Motor neuron (in vitro differentiated cells): ENCODE results near the gene CRYGN. TPM values are rescaled to one million over a fixed set of nuclear protein-coding genes. Genes with fewer than 3 reads are reported as not detected.

Experiments used
- ATAC-seq, 8 experiments: fragments of 200-7000 bp; cut with Tn5 transposase; replicated peaks in 6 of 8; 2 replicates each; pipeline ENCODE4 v1.8.0; 2021; ENCODE audit warnings: mild to moderate bottlenecking in 8 of 8, moderate library complexity in 8 of 8
- H3K27ac ChIP-seq, 2 donors: fragments of 250-450 bp; sonication (Bioruptor Pico); 2 replicates each; pipeline ENCODE4 v1.9.0; 2021; ENCODE audit warnings: antibody characterized with exemption in 2 of 2, mild to moderate bottlenecking in 2 of 2, moderate library complexity in 1 of 2
- H3K4me1 ChIP-seq, 2 donors: fragments of 250-450 bp; sonication (Bioruptor Pico); replicated peaks in 1 of 2; 2 replicates each; pipeline ENCODE4 v1.6.1; 2021; ENCODE audit warnings: antibody characterized with exemption in 2 of 2, mild to moderate bottlenecking in 2 of 2, moderate library complexity in 1 of 2
- H3K4me3 ChIP-seq, 5 donors: fragments of 250-450 bp; sonication (Bioruptor Pico); 2 replicates each; pipeline ENCODE4 v1.9.0; 2021; ENCODE audit warnings: antibody characterized with exemption in 5 of 5, mild to moderate bottlenecking in 5 of 5, moderate library complexity in 4 of 5
- WGBS, 10 experiments: fragments of 450-650 bp; shearing (Covaris generic); methylation state at CpG; one replicate each; pipeline ENCODE4 v1.0.0; 2022; 5-methylcytosine and 5-hydroxymethylcytosine counted together
- in situ Hi-C, 9 experiments: fragments of 400-800 bp; cut with MboI; loops; one replicate each; pipeline ENCODE4 v1.15.0; 2021; ENCODE audit warnings: low sequenced_read_pairs in 9 of 9, low pct_unique_long_range_greater_than_20kb in 2 of 9; ENCODE audit not compliant: unreplicated experiment in 9 of 9
- total RNA-seq, 8 experiments: library from RNA; unstranded; fragments of 300-600 nt; gene quantifications; 2 replicates each; pipeline versions ENCODE4 v1.2.3 to v1.2.4, GENCODE V29; 2022

The CRYGN gene
- total RNA-seq, 8 experiments from 2014 or later: 0.11 to 1.3 (median 0.29) TPM; not detected in 1

DNA sequence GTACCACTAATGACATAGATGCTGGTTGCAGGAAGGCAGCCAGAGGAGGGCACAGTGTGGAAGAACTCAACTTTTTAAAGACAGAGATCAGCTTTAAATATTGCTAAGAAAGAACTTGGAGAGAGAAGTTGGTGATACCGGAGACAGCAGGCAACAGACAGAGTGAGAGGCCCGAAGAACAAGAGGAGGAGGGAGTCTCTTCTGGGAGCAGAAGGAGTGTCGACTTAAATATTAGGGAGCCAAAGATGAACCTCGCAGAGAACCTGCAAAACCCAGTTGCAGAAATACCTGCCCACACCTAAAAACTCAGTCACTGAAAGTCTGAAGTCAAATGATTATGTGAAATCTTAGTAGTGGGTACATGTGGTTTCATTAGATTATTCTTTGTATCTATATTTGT is 26.7 kb downstream of the CRYGN start:
- H3K27ac ChIP-seq: no peak overlapping the region
- peaks cover 5 to 17% of the 10 kb centered on the region in 2 donors for H3K4me1 ChIP-seq
- H3K4me3 ChIP-seq: no peak overlapping the region
- in situ Hi-C loops: no loop called here
- 10 to 100% (median 74%) methylated on average over 1 to 4 of the region's 4 CpGs for WGBS, 10 experiments
- ATAC-seq: no peak

- 14 to 100% (median 70%) methylated on average over 1 to 3 of the region's 4 CpGs; no CpG with 5 or more reads in 5 of the 10 experiments for WGBS, 10 experiments
These were observed 27.6 kb downstream of the CRYGN start for GRCh38 chr7:151412318-151412717.

GRCh38 chr7:151411551-151411950 is 28.4 kb downstream of the CRYGN start:
- ATAC-seq: no peak
- H3K4me3 ChIP-seq: no peak overlapping the region
- in situ Hi-C loops: no loop called here
- H3K4me1 ChIP-seq: peaks cover 9 to 16% of the 10 kb centered on the region in 2 donors
- WGBS, 10 experiments: 20 to 91% (median 86%) methylated on average over 1 to 4 of the region's 6 CpGs; no CpG with 5 or more reads in 5 of the 10 experiments
- H3K27ac ChIP-seq: no peak overlapping the region

More at GRCh38 chr7:151412318-151412717, 27.6 kb downstream of the CRYGN start:
- H3K4me1 ChIP-seq: peaks cover 9 to 19% of the 10 kb centered on the region in 2 donors
- no peak for ATAC-seq
- no peak overlapping the region for H3K4me3 ChIP-seq
- in situ Hi-C loops: no loop called here
- no peak overlapping the region for H3K27ac ChIP-seq

- WGBS, 10 experiments: 4 to 50% (median 24%) methylated on average over 2 to 26 of the region's 55 CpGs; no CpG with 5 or more reads in 5 of the 10 experiments
- in situ Hi-C loops: no loop called here
- H3K4me3 ChIP-seq: peak overlapping the region; percentile 58 to 88 (median 71)
- H3K4me1 ChIP-seq: peaks cover 9 to 10% of the 10 kb centered on the region in 2 donors
- peak; percentile 41 to 74 (median 71) for ATAC-seq
- peak overlapping the region; percentile 78 to 80 for H3K27ac ChIP-seq
These were observed 29.2 kb downstream of the CRYGN start for GRCh38 chr7:151410405-151411390.

DNA sequence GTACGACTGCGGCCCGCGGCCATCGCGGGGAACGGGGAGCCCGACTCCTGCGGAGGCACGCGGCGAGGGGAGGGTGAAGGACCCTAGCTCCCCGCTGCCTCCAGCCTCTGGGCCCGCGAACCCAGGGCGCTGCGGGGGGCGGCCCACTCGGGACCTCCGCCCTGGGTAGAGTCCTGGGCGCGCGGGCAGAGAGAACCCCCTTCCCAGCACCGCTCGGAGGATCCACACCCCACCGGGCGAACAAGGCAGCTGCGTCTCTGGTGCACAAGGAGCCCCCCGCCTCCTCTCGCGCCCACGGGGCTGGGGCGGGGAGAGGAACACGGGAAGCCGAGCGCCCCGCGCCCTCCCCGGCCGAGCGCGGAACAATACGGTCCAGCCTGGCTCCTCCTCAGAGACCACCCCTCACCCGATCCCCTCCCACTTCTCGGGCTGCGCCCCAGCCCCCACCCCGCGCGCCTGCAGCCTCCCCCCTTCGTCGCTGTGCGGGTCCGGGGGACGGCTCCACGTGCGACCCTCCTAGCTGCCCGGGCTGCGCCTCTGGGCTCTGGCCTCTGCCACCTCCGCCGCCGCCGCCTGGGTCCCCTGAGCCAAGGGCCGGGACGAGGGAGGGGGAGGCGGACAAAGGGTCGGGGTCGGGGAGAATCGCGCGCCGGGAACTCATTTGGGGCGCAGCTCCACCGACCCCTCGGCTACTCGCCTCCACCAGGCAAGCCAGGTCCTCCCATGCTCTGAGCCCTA is 30.1 kb downstream of the CRYGN start, which contains the start of gene WDR86:
TSS of gene WDR86 (minus strand) at position 372 of the 738 bp plus-strand sequence. CDS start 449 bp downstream, outside the sequence.
- in situ Hi-C loops: no loop called here

DNA sequence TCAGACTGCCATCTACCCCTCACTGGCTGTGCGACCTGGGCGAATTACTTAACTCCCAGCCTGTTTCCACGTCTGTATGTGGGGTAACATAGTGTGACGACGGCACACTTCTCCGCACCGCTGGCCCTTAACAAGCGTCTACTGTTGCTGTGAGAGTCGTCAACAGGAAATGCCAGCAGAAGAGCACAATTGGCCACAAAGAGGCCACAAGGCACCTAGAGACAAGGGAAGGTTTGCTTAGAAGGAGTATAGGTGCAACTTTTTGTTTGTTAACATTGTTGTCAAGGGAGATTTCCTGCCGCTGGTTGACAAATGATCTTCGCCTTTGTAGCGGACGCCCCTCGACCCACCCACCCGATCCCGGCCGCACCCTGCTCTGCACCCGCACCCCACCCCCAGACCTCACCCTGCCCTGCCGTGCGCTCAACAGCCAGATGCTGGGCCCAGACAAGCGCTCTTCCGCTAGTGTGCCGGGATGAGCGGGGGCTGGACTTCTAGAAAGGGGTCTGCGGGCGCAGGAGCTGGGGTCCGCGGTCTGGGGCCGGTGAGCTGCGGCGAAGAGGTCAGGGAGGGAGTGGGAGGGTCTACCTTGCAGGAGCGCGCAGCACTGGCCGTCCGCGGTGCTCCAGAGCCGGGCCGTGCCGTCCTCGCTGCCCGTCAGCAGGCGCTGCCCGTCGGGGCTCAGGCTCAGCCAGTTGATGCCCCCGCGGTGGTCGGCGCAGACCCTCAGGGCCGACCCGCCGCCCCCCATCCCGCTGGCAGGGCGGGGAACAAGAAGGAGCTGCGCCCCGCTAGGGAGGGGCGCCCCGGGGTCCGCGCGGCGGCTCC is 30.9 kb downstream of the CRYGN start:
- peak in 7 of 8 experiments; percentile 17 to 50 (median 24) for ATAC-seq

More for the DNA sequence above, 30.1 kb downstream of the CRYGN start, which contains the start of gene WDR86:
- Histone ChIP-seq H3K4me1 (peaks cover 10 to 12% of the 10 kb centered on the region in 2 donors), H3K27ac (peak within 1 kb of the TSS; percentile 78 to 80), H3K4me3 (peak within 1 kb of the TSS; percentile 58 to 88 (median 71))
- no CpG with 5 or more reads among the region's 75 CpGs for WGBS, 10 experiments
- peak in 7 of 8 experiments; percentile 6 to 82 (median 73) for ATAC-seq

DNA sequence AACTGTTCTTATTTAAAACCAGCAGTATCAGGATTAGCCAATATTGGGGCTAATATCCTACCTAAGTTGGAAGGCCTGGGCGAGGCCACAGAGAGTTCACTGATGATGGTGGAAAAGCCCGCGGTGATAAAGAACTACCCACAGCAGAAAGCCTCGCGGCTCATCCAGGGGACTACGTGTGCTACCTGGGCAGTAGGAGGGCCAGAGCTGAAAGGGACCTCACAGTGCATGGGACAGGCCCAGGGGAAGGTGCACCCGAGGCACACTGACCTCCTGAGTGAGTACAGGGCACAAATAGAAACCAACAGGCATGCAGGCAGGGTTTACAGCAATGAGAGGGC is 31.5 kb downstream of the CRYGN start:
- peak overlapping the region in 1 of 2 donors; percentile 78 for H3K27ac ChIP-seq
- 70 to 75% methylated on average over 2 to 6 of the region's 7 CpGs; no CpG with 5 or more reads in 8 of the 10 experiments for WGBS, 10 experiments
- in situ Hi-C loops: no loop called here
- no peak for ATAC-seq
- H3K4me3 ChIP-seq: peak overlapping the region; percentile 58 to 88 (median 71)
- peaks cover 20 to 24% of the 10 kb centered on the region in 2 donors for H3K4me1 ChIP-seq

More for the DNA sequence above, 30.9 kb downstream of the CRYGN start:
- H3K27ac ChIP-seq: peak overlapping the region; percentile 78 to 80
- H3K4me1 ChIP-seq: peaks cover 17 to 20% of the 10 kb centered on the region in 2 donors
- WGBS, 10 experiments: 3 to 53% methylated on average over 6 to 12 of the region's 61 CpGs; no CpG with 5 or more reads in 8 of the 10 experiments
- peak overlapping the region; percentile 58 to 88 (median 71) for H3K4me3 ChIP-seq
- in situ Hi-C loops: no loop called here

DNA sequence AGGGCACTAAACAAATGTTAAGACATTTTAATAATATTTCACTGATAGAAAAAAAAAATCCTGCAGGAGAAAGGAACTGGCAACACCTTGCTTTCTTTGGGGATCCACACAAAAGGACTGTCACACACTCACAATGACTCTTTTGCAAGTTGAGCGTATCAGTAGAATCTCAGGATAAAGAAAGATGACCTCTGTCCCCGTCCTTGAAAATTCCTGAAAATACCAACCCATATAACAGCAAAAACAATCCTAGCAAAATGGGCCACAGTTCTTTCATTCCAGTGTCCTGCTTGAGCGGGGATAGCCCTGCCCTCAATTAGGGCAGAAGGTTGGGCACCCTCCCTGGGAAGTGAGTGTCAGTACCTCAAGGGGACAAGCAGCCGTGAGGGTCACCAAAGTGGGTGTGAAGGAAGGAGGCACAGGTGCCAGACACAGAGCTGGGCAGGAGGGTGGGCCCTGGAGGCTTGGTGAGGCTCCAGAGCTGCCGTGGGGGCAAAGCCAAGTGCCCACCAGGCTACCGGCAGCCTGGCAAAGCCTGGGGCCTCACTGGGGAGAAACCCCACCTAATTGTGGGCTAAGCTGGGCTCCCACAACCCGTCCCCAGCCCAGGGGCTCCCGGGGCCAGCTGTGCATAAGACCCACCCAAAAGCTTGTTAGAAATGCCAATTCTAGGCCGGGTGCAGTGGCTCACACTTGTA is 32.9 kb downstream of the CRYGN start:
- in situ Hi-C loops: no loop called here
- WGBS, 10 experiments: 14 to 100% (median 83%) methylated on average over 1 to 3 of the region's 9 CpGs; no CpG with 5 or more reads in 1 of the 10 experiments
- H3K27ac ChIP-seq: no peak overlapping the region

DNA sequence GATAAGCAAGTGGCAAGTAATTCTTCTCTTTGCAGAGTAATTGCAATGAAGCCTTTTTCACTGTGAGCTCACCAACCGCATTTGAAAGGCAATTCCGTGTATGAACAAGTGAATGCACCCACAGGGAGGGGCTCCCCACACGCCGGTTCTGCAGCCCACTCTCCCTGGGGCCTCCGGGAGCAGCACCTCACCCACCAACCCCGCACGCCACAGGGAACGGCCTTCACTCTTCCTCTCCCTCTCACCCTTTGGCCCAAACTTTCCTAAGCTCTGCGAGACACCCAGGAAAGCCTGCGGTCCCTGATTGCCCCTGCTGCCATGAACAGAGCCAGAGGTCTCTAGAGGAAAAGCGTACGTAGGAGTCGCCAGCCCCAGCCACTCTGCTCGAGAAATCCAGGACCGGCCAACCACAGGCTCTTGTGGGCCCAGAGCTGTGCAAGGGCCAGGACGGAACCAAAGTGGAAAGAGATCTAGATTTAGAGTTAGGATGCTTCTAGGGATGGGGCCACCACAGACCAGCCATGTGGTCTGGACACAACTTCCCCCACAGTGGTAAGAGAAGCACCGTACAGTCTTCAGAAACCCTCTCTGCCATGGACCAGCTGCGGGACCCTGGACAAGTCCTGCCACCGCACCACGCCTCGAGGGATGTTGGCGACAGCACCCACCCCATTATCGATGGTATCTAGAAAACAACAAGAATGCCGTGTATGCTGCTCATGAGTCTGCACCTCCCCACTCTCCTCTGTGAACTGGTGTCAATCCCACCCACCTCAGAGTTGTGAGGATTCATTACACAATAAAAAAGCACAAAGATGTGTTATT is 33.7 kb downstream of the CRYGN start:
- H3K4me1 ChIP-seq: peaks cover 20 to 24% of the 10 kb centered on the region in 2 donors
- in situ Hi-C loops: no loop called here
- WGBS, 10 experiments: 73 to 93% (median 86%) methylated on average over 7 to 21 of the region's 24 CpGs; no CpG with 5 or more reads in 4 of the 10 experiments
- no peak for ATAC-seq
- no peak overlapping the region for H3K4me3 ChIP-seq
- no peak overlapping the region for H3K27ac ChIP-seq

More for the DNA sequence above, 32.9 kb downstream of the CRYGN start:
- Histone ChIP-seq H3K4me1 (peaks cover 20 to 24% of the 10 kb centered on the region in 2 donors), H3K4me3 (no peak overlapping the region)
- ATAC-seq: no peak

GRCh38 chr7:151405588-151405987 is 34.4 kb downstream of the CRYGN start:
- no peak for ATAC-seq
- Histone ChIP-seq H3K4me1 (peaks cover 18 to 24% of the 10 kb centered on the region in 2 donors), H3K4me3 (no peak overlapping the region), H3K27ac (no peak overlapping the region)
- in situ Hi-C loops: no loop called here
- 87 to 100% (median 100%) methylated on average over 1 to 3 of the region's 10 CpGs; no CpG with 5 or more reads in 5 of the 10 experiments for WGBS, 10 experiments

DNA sequence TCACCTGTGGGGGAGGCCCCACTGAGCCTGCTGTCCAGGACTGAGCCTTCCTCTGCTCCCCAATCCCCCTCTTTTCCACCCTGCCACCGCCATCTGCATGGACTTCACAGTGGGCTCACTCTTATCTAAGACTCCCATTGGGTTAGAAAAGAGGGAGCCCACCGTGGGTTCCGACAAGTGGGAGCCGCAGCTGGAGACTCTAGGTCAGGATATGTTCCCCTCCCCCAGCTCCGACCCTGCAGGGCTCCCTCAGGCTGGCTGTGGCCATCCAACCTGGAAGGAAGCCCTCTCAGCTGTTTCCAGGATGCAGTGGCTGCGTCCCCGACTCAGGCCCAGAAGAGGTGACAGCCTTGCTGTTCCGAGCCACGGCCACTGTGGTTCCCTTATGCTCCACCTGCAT is 34.9 kb downstream of the CRYGN start:
- WGBS, 10 experiments: 80 to 100% (median 95%) methylated on average over 2 to 5 of the region's 9 CpGs; no CpG with 5 or more reads in 5 of the 10 experiments
- Histone ChIP-seq H3K27ac (peak overlapping the region; percentile 28 to 29), H3K4me1 (peaks cover 18 to 24% of the 10 kb centered on the region in 2 donors), H3K4me3 (no peak overlapping the region)
- no peak for ATAC-seq
- in situ Hi-C loops: no loop called here
